ENCODE data around the gene STX10.
"Not testable (repeated sequence)": the region's sequence is repeated elsewhere in the genome, so short reads cannot be mapped to it uniquely, and the experiment has no call there.

STX10 gene

GRCh38 chr19:13150187-13150930, at the start of gene STX10, which contains the start of gene IER2:
Gene STX10, minus strand, starts transcription at chr19:13150375. Its CDS starts 202 bp downstream, at chr19:13150173.
Gene IER2, plus strand, starts transcription at chr19:13150411. Its CDS starts 2,776 bp downstream, at chr19:13153187.
- DNase-seq (ENCODE audit: low read depth) = peak; percentile 92

DNA sequence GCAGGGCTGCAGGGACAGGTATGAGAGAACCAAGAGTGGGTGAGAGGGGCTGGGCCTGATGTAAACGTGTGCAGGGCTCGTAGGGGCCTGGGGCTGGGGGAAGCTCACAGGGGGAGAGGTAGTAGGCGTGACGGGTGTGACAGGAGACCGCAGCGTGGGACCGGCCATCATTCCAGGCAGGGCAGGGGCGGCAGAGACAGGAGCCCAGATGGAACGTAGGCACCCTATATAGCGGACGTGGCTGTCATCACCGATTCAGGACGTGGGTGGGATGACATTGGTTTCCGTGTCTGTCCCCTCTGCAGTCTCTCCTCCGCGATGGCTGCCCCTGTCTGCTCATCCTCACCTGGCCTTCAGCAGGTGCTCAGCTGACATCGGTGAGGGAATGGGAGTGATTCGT, 48.5 kb upstream of the STX10 start:
- no peak for DNase-seq (ENCODE audit: low read depth)

- peak; percentile 35 for DNase-seq (ENCODE audit: low read depth)
Measured at GRCh38 chr19:13195678-13196077, 45.5 kb upstream of the STX10 start.

DNA sequence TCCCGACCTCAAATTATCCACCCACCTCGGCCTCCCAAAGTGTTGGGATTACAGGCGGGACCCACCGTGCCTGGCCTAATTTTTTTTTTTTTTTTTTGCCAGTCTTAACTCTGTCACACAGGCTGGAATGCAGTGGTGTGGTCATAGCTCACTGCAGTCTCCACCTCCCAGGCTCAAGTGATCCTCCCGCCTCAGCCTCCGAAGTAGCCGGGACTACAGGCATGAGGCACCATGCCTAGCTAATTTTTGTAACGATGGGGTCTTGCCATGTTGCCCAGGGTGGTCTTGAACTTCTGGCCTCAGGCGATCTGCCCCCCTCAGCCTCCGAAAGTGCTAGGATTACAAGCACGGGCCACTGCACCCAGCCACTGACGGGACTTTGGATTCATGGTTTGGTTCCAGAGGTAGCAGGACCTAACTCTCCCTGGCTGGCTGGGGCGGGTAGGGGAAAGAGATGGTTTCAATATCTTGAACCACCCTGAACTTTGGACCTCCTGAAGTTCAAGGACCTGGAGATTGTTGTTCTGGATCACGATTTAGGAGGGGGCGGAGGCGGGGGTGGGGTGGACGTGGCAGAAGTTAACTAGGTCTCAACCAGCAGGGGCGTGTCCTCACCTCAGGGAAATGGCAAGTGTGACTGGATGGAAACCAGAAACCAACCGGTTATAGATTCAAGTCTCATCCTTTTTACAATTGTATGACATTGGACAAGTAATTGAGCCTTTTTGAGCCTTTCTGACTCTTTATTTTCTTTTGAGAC, 40.8 kb upstream of the STX10 start:
- DNase-seq (ENCODE audit: low read depth) = no peak

- DNase-seq (ENCODE audit: low read depth) = no peak
Measured at GRCh38 chr19:13189600-13189999, 39.4 kb upstream of the STX10 start.

GRCh38 chr19:13187419-13187818, 37.2 kb upstream of the STX10 start:
- no peak for DNase-seq (ENCODE audit: low read depth)

- DNase-seq (ENCODE audit: low read depth) = not testable (repeated sequence)
Measured at GRCh38 chr19:13186688-13187087, 36.5 kb upstream of the STX10 start.

DNA sequence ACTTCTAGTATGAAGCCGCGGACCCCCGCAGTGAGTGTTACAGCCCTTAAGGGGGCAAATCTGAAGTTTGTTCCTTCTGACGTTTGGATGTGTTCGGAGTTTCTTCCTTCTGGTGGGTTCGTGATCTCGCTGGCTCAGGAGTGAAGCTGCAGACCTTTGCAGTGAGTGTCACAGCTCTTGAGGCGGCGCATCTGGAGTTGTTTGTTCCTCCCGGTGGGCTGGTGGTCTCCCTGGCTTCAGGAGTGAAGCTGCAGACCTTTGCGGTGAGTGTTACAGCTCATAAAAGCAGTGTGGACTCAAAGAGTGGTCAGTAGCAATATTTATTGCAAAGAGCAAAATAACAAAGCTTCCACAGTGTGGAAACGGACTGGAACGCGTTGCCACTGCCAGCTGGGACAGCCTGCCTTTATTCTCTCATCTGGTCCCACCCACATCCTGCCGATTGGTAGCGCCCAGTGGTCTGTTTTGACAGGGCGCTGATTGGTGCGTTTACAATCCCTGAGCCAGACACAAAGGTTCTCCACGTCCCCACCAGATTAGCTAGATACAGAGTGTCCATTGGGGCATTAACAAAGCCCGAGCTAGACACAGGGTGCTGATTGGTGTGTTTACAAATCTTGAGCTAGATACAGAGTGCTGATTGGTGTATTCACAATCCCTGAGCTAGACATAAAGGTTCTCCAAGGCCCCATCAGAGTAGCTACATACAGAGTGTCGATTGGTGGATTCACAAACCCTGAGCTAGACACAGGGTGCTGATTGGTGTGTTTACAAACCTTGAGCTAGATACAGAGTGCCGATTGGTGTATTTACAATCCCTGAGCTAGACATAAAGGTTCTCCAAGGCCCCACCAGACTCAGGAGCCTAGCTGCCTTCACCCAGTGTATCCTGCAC, 35.8 kb upstream of the STX10 start:
- not testable (repeated sequence) for DNase-seq (ENCODE audit: low read depth)

GRCh38 chr19:13184926-13185325, 34.8 kb upstream of the STX10 start:
- not testable (repeated sequence) for DNase-seq (ENCODE audit: low read depth)

DNA sequence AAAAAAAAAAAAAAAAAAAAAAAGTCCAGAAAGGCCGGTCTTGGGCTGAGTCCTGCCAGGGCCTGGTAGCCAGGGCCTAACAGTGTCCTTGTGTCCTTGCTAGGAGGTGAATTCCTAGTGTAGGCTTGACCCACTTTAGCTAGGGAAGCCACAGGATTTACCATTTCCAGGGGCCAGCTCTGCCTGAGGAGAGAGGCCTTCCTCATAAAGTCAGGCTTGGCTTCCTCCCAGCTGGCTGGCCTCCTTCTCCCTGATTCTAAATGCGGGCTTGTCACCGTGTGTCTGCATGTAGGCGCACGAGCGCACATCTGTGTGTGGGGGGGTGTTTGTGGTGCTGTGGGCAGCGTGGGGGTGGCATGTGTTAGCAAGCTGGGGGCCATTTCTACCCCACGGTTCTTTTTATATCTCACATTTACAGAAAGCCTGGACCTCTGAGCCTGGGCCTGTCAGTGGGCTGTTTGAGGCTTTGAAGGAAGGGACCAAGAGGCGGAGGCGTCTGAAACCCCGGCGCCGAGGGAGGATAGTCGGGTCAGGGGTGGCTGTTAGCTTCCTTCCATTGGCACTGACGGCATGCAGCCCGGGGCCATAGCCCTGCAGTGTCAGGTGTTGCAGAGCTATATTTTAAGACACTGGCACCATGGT, 31.7 kb upstream of the STX10 start:
- DNase-seq (ENCODE audit: low read depth) = no peak

DNA sequence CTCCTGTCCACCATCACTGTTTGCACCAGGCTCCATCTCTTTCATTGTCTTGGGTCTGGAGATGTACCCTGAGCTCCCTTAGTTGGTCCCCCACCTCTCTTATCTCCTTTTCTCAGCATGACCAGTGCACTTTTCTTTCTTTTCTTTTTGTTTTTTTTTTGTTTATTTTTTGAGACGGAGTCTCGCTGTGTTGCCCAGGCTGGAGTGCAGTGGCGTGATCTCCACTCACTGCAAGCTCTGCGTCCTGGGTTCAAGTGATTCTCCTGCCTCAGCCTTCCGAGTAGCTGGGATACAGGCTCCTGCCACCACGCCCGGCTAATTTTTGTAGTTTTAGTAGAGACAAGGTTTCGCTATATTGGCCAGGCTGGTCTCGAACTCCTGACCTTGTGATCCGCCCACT, 28.1 kb upstream of the STX10 start:
- DNase-seq (ENCODE audit: low read depth) = not testable (repeated sequence)

GRCh38 chr19:13177584-13177983, 27.4 kb upstream of the STX10 start:
- not testable (repeated sequence) for DNase-seq (ENCODE audit: low read depth)

DNA sequence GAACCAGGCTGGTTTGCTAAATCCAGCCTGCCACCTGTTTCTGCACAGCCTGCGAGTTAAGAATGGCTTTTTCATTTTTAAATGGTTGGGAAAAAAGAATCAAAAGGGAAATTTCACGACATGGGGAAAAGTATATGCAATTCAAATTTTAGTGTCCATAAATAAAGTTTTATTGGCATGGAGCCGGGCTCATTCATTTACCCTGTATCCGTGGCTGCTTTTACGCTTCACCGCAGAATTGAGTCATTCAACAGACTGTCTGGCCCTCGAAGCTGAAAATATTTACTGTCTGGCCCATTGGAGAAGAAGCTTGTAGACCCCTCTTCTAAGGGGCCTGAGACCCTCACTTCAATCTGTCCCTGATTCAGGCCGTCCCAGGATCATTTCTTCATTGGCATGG, 26.2 kb upstream of the STX10 start:
- no peak for DNase-seq (ENCODE audit: low read depth)

DNA sequence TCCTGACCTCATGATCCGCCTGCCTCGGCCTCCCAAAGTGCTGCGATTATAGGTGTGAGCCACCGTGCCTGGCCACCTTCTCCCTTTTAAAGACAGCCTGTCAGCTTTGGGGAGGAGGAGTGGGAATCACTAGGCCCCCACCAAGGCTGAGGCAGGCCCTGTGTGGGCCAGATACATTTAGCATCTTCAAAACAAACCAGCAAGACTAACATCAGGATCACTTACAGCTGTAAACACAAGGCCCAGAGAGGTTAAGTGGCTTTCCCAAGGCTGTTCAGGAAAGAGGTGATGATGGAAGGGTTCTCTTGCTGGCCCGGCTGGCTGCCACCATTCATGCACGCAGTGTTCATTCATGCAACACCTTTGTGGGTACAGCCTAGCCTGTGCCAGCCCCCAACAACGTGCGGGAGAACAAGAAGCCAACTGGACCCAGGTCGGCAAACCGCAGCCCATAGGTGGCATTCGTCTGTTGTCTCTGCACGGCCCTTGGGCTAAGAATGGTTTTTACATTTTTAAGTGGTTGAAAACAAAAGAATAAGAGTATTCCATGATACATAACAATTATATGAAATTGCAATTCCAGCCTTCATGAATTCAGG, 23.1 kb upstream of the STX10 start:
- no peak for DNase-seq (ENCODE audit: low read depth)

DNA sequence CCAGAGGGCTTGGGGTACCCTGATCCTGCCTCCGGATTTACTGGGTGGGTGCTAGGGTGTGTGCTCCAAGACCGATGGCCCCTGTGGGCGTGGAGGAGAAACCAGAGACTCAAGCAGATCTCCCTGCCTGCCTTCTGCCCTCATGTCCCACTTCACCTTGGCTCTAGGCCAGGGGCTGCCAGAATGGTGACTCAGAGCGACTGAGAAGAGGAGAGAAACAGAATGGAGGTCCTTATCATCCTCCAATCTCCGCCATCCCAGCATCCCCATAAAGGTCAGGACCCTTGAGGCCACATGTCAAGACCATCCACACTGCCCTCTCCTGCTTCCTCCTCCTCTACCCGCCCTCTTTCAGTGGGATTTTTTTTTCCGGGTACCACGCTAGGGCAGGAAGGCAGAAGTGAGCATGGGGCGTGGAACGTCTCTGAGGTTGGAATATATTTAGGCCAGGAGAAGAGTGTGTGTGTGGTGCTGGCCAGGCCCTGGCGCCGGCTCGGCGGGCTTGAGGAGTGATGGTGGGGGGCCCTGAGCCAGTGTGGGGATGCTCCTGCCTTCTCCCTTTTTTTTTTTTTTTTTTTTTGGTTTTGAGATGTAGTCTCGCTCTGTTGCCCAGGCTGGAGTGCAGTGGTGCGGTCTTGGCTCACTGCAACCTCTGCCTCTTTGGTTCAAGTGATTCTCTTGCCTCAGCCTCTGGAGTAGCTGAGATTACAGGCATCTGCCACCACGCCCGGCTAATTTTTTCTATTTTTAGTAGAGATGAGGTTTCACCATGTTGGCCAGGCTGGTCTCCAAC, 22.4 kb upstream of the STX10 start:
- DNase-seq (ENCODE audit: low read depth) = peak; percentile 78

- DNase-seq (ENCODE audit: low read depth) = no peak
Measured at GRCh38 chr19:13171146-13171545, 21.0 kb upstream of the STX10 start.

DNA sequence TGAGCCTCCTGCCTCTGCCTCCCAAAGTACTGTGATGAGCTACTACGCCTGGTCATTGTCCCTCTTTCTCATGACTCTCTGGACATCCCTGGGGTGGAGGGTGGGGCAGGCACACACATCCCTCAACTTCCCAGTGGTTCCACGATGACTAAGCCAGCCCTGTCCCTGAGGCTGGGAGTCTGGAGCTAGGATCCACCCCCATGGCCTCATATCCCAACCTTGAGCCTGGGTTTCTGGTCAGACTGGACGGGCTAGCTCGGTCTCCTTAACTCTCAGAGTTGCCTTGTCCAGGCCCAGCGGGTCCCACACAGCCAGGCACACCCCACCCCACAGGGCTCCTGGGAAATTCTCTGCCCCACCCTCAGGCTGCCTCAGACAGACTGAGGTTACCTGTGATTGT, 19.6 kb upstream of the STX10 start:
- DNase-seq (ENCODE audit: low read depth) = no peak

DNA sequence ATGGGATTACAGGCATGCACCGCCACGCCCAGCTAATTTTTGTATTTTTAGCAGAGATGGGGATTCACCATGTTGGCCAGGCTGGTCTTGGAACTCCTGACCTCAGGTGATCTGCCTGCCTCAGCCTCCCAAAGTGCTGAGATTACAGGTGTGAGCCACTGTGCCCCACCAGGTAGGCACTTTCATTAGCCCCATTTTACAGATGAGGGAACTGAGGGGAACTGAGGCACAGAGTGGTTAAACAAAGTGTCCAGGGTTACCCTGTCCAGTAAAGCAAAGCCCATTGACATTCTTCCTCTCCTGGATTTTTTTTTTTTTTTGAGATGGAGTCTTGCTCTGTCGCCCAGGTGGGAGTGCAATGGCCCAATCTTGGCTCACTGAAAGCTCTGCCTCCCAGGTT, 16.0 kb upstream of the STX10 start:
- DNase-seq (ENCODE audit: low read depth) = not testable (repeated sequence)

DNA sequence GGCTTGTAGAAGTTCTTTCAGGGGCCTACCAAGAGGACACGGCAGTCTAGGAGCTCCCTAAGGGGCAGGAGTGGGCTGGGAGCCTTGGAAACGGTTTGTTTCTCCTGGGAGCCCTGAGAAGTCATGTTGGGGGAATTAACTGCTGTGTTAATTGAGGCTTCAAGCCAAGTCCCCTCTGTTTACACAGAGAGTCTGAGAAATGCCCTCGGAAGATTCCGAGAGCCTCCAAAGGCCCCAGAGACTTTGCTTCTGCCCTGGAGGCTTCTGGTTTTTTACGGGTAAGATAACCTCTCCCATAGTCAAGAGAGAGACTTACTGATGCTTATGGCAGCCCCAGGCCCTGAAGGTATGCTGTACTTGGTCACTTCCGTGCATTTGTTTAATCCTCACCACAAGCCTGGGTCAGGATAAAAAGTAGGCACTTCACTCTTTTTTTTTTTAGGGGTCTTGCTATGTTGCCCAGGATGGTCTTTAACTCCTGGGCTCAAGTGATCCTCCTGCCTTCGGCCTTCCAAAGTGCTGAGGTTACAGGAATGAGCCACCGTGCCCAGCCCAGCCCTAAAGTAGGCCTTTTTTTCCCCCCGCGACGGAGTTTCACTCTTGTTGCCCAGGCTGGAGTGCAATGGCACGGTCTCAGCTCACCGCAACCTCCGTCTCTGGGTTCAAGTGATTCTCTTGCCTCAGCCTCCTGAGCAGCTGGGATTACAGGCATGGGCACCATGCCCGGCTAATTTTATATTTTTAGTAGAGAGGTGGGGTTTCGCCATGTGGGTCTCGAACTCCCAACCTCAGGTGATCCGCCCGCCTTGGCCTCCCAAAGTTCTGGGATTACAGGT, 15.2 kb upstream of the STX10 start:
- DNase-seq (ENCODE audit: low read depth) = no peak
